Measurements from ENCODE around the gene OGG1.

The OGG1 gene

DNA sequence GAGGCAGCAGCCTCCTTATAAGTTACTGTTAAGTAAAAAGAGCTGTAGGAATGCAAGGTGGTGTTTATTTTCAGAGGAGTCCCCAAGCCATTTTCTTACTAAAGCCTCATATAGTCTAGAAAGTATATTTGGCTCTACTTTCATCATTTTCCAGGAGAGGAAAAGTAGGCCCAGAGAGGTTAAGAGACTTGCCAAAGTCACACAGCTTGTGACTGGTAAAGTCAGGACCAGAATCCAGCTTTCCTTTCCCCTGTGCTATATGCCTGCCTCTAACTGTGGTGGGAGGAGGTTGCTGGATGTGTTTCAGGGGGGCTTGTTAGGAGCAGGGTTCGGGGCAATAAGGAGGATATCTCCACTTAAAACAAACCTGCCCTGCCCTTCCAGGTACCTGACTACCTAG, 7.2 kb upstream of the OGG1 start:
- no peak overlapping the region for H3K4me3 ChIP-seq (ENCODE audit: low read depth, low read length)
- no peak for DNase-seq (ENCODE audit: low read depth)
- TF ChIP-seq MYC (IDR thresholded peaks at IDR 0.05; ENCODE audit: low read depth, low read length), result no peak

DNA sequence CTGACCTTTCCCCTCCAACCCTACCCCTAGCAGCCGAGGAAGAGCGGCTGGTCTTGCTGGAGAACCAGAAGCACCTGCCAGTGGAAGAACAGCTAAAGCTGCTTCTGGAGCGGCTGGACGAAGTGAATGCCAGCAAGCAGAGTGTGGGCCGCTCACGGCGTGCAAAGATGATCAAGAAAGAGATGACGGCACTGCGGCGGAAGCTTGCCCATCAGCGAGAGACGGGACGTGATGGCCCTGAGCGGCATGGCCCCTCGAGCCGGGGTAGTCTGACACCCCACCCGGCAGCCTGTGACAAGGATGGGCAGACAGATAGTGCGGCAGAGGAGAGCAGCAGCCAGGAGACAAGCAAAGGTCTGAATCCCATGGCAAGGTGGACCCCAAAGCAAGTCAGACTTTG, 6.2 kb upstream of the OGG1 start:
- H3K4me3 ChIP-seq (ENCODE audit: low read depth, low read length), result no peak overlapping the region
- TF ChIP-seq POLR2A (IDR thresholded peaks at IDR 0.05; ENCODE audit: extremely low read depth, insufficient read length) (no peak), MYC (IDR thresholded peaks at IDR 0.05; ENCODE audit: low read depth, low read length) (no peak)
- TF ChIP-seq, protein P1, sequence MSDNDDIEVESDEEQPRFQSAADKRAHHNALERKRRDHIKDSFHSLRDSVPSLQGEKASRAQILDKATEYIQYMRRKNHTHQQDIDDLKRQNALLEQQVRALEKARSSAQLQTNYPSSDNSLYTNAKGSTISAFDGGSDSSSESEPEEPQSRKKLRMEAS (IDR thresholded peaks at IDR 0.05; ENCODE audit: low read depth, low read length), result no peak
- TF ChIP-seq, protein P2, sequence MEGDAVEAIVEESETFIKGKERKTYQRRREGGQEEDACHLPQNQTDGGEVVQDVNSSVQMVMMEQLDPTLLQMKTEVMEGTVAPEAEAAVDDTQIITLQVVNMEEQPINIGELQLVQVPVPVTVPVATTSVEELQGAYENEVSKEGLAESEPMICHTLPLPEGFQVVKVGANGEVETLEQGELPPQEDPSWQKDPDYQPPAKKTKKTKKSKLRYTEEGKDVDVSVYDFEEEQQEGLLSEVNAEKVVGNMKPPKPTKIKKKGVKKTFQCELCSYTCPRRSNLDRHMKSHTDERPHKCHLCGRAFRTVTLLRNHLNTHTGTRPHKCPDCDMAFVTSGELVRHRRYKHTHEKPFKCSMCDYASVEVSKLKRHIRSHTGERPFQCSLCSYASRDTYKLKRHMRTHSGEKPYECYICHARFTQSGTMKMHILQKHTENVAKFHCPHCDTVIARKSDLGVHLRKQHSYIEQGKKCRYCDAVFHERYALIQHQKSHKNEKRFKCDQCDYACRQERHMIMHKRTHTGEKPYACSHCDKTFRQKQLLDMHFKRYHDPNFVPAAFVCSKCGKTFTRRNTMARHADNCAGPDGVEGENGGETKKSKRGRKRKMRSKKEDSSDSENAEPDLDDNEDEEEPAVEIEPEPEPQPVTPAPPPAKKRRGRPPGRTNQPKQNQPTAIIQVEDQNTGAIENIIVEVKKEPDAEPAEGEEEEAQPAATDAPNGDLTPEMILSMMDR (IDR thresholded peaks at IDR 0.05; ENCODE audit: low read depth, low read length), result no peak
- DNase-seq (ENCODE audit: low read depth), result no peak

DNA sequence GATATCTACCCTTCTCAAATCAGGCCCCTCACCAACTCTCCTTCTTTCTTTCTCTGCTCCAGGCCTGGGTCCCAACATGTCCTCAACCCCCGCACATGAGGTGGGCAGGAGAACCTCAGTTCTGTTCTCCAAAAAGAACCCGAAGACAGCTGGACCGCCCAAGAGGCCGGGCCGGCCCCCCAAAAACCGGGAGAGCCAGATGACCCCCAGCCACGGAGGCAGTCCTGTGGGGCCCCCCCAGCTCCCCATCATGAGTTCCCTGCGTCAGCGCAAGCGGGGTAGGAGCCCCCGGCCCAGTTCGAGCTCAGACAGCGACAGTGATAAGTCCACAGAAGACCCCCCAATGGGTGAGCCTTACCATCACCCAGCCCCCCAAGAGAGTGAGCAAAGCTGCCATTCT, 5.6 kb upstream of the OGG1 start:
- TF ChIP-seq, protein P2 (IDR thresholded peaks at IDR 0.05; ENCODE audit: low read depth, low read length), result no peak
- TF ChIP-seq MYC (IDR thresholded peaks at IDR 0.05; ENCODE audit: low read depth, low read length) (no peak), POLR2A (IDR thresholded peaks at IDR 0.05; ENCODE audit: extremely low read depth, insufficient read length) (no peak)
- TF ChIP-seq, protein P1 (IDR thresholded peaks at IDR 0.05; ENCODE audit: low read depth, low read length), result no peak
- no peak for DNase-seq (ENCODE audit: low read depth)
- no peak overlapping the region for H3K4me3 ChIP-seq (ENCODE audit: low read depth, low read length)

DNA sequence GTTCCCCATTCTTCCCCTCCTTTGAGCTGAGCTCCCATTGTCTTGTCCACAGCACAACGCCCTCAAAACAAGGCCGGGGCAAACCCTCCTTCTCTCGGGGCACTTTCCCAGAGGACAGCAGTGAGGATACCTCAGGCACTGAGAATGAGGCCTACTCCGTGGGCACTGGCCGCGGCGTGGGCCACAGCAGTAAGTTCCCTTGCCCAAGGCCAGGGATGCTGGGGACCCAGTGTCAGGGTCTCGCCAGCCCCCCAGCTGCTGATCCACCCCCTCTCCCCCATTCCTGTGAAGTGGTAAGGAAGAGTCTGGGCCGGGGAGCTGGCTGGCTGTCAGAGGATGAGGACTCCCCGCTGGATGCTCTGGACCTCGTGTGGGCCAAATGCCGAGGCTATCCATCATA, 4.2 kb upstream of the OGG1 start:
- no peak overlapping the region for H3K4me3 ChIP-seq (ENCODE audit: low read depth, low read length)
- TF ChIP-seq, protein P1 (IDR thresholded peaks at IDR 0.05; ENCODE audit: low read depth, low read length), result no peak
- no peak for TF ChIP-seq MYC (IDR thresholded peaks at IDR 0.05; ENCODE audit: low read depth, low read length)
- TF ChIP-seq, protein P2 (IDR thresholded peaks at IDR 0.05; ENCODE audit: low read depth, low read length), result no peak
- TF ChIP-seq POLR2A (IDR thresholded peaks at IDR 0.05; ENCODE audit: extremely low read depth, insufficient read length), result no peak
- DNase-seq (ENCODE audit: low read depth), result no peak

DNA sequence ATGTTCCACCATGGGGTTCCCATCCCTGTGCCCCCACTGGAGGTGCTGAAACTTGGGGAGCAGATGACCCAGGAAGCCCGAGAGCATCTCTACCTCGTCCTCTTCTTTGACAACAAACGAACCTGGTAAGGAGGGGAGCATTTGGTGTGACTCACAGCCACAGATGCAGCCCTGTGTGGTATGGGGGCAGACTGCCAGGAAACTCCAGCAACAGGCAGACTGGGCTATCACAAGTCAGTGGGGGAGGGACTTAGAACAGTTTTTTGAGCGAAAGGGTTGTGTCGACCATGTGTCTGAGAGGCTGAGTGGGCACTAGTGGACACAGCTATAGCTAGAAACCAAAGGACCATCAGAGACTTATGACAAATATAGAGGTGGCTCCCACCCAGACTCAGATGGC, 3.4 kb upstream of the OGG1 start:
- TF ChIP-seq, protein P1 (IDR thresholded peaks at IDR 0.05; ENCODE audit: low read depth, low read length), result peak; percentile 15; the same call in 1 of the 2 replicates
- TF ChIP-seq MYC (IDR thresholded peaks at IDR 0.05; ENCODE audit: low read depth, low read length), result no peak
- no peak for DNase-seq (ENCODE audit: low read depth)
- no peak overlapping the region for H3K4me3 ChIP-seq (ENCODE audit: low read depth, low read length)

DNA sequence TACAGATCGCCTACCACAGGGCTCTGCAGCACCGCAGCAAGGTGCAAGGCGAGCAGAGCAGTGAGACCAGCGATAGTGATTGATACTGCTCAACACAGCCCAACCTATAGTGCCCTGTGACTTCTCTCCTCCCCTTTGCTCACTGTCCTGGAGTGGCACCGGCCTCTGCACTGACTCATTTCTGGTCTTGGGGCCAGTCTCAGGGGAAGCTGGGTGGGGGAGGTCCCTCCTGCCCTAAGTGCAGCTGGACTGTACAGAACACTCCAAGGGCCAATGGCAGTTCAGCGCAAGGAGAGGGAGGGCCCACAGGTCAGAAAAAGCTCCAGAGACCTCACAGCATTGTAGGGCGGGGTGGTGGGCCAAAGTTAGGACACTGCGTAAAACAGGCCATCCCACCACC, 2.5 kb upstream of the OGG1 start:
- TF ChIP-seq MYC (IDR thresholded peaks at IDR 0.05; ENCODE audit: low read depth, low read length), result no peak
- TF ChIP-seq, protein P2 (IDR thresholded peaks at IDR 0.05; ENCODE audit: low read depth, low read length), result no peak
- peak; percentile 68 for DNase-seq (ENCODE audit: low read depth)
- H3K4me3 ChIP-seq (ENCODE audit: low read depth, low read length), result no peak overlapping the region

DNA sequence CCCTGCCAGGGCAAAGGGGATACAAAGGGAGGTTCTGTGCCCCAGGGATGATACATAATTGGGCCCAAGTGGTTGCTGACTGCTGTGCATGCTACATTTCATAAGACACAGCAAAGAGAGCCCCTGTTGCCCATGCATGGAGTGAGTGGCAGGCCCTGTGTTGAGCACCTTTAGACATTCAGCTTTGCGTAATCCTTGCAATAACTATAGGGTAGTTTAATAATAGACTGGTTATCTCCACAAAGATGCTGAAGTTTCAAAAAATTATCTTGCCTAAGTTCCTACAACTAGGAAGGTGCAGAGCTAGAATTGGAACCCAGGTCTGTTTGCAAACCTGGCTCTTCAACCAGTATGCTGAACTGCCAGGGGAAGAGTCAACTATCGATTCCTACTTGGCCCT, 1.7 kb upstream of the OGG1 start:
- DNase-seq (ENCODE audit: low read depth), result no peak
- no peak for TF ChIP-seq POLR2A (IDR thresholded peaks at IDR 0.05; ENCODE audit: extremely low read depth, insufficient read length)
- TF ChIP-seq, protein P1 (IDR thresholded peaks at IDR 0.05; ENCODE audit: low read depth, low read length), result no peak
- TF ChIP-seq MYC (IDR thresholded peaks at IDR 0.05; ENCODE audit: low read depth, low read length), result no peak
- TF ChIP-seq, protein P2 (IDR thresholded peaks at IDR 0.05; ENCODE audit: low read depth, low read length), result no peak
- no peak overlapping the region for H3K4me3 ChIP-seq (ENCODE audit: low read depth, low read length)

All from NB4 (cell line).